HG03280 (cell line): ENCODE results near the gene LPIN1.
A peak's percentile ranks its signal among the peaks of the same experiment; 100 is the strongest.

Experiments used
- ATAC-seq: cut with Tn5 transposase; IDR thresholded peaks from one replicate; pipeline ENCODE4 v1.9.1; 2021; ENCODE audit warnings: mild to moderate bottlenecking, moderate library complexity; ENCODE audit not compliant: unreplicated experiment

Gene LPIN1

DNA sequence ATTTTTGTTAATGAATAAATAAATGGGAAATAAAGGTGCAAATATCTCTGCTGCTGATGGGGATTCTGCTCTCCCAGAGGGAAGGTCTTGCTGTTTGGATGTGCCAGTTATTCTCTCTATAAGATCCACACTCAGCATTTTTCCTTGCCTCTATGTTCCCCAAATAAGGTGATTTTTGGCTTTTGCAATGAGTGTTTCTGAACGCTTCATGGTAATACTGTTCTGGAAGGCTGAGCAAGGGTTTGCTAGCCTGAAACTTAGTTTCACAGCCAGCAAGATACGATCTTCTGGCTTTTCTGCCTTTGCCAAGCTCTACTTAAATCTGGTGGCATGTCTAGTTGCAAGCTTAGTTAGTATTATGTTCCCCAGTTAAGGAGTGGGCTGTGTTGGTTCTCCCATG, 114.6 kb downstream of the LPIN1 start:
- ATAC-seq, result no peak

DNA sequence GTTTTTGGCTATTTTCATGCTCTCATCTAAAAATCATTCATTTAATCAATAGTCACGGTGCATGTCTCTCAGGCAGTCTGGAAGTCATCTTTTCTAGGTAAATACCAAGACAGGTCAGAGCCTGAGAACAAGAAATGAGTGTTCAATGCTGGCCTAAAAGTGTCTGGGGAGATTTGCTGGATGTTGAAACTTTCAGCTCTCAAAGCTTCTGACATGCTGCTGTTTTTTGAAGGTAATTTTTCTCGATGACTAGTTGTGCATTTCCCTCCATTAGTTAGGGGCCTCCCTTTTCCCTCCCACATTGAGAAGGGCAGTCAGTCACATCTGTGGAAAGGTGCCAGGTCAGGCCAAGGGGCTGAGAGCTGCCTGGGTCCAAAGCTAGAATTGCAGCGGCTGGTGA, 115.6 kb downstream of the LPIN1 start:
- ATAC-seq, result no peak

DNA sequence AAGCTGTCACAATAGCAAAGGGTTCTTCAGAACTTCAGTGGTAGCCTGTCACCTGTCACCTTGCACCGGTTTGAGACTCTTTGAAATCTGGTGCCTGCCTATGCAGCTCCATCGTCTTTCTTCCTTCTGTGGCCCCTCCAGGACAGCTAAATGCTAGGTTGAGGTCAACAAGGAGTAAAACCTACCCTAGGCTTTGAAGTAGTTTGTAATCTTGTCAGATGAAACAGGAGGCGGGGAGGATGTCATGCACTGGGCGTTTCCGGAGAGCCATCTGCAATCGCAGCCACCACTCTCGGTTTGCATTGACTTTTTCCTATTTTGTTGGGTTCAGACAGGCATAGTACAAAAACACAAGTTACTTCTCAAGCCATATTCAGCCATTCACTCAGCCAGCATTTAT, 116.7 kb downstream of the LPIN1 start:
- no peak for ATAC-seq

DNA sequence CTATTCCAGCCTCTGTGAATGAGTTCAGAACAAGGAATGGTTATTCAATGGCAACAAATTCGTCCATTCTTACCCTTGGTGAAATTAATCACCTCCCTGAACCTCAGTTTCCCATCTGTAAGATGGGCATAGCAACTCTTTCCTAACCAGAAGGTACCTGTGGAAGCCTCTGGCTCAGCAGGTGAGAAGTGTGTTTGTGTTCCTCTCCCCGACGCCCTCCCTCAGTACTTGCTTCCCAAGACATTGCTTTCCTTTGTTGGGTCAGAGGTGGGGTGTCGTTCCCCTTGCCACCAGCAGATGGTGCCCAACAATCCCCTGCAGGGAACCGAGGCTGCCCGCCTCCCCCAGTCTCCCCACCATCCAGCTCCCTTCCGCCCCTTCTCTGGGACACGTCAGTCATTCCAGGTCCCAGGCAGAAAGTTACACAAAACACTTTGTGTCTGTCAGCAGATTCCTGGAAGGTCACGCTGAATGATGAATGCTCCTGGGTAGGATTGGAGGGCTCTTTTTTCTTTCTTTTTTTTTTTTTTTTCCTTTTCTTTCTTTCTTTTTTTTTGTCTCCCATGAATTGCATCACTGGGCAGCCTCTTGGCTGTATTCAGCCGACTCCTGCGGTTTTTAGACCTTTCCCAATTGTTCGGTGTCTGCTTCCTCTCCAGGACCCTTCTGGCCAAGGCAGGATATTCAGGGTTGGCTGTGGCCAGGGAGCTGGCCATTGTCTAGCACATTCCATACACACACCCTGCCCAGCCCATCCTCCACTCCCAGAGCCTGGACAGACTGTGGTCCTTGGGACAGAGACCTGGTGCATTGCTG, 117.3 kb downstream of the LPIN1 start:
- peak; percentile 54 for ATAC-seq

DNA sequence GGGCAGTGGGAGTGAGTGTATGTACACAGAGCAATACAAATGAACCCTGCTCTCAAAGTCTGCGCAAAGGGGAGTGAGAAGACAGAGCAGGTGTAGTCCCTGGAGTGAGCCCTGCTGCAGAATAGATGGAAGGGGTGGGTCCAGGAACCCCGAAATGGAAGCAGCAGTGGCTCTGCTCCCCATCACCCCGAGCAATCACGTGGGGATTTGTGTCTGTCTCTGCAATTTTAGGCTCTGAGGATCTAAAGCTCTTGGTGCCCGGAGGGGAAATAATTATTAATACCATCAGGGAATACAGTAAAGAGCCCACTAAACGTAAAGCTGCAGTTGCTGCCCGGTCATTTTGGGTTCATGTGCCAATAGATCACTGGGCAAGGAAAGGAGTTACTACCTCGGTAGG, 118.3 kb downstream of the LPIN1 start:
- no peak for ATAC-seq

DNA sequence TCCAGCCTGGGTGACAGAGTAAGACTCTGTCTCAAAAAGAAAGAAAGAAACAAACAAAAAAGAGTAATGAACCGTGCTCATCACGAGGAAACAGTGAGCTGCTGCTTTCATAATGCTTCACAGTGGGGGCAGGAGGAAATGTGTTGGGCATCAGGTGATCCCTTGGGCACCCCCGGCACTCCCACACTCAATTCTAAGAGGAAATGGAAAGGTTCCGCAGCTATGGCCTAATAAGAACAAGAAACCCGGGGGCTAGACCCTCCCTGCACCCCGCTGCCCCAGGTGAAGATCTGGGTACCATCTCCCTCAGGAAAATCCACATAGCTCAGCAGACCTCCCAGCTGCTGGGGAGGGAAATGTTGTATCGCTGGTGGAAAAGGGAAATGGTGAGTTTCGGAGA, 118.9 kb downstream of the LPIN1 start:
- no peak for ATAC-seq

DNA sequence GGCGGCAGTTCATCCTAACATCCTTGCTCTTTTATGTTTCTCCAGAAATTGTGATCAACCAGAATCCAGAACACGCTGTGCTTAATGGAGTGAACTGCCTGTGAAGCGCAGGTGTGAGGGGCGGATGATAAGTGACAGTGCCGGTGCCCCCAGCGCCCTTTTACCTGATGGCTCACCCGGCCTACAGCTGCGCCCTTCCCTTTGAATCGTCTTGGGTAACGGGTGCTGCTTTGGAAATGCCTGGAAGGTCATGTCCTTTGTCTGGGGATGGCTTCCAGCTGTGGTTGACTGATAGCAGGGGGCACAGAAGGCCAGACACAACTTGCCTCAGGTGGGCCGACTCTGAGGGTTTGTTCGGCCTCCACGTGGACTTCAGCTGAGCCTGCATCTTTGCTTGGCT, 119.4 kb downstream of the LPIN1 start:
- ATAC-seq, result no peak

DNA sequence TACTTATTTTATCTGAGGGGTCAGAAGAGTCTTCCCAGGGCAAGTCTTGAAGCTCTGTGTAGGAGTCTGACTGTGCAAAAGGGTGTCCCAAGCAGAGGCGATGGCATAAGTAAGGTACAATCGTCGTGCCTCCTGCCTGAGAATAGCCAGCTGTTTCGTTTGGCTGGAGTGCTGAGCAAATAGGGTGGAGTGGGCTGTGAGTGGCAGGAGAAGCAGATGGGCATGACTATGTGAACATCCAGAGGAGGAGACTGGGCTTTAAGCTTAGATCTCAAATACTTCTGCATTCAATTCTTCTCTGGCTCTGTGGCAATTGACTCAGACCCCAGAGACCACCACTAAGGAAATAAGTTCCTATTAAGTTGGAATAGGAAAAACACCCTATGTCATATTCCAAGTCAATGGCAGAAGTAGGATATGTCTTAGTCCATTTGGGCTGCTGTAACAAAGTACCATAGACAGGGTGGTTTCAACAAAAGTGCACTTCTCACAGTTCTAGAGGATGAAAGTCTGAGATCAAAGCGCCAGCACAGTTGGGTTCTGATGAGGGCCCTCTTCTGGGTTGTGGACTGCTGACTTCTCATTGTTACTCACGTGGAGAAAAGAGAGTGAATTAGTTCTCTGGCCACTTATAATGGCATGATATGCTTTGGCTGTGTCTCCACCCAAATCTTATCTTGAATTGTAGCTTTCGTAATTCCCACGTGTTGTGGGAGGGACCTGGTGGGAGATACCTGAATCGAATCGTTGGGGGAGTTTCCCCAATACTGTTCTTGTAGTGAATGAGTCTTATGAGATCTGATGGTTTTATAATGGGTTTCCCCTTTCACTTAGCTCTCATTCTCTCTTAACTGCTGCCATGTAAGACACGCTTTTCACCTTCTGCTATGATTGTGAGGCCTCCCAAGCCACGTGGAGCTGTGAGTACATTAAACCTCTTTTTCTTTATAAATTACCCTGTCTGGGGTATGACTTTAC, 120.2 kb downstream of the LPIN1 start:
- ATAC-seq, result peak; percentile 30

DNA sequence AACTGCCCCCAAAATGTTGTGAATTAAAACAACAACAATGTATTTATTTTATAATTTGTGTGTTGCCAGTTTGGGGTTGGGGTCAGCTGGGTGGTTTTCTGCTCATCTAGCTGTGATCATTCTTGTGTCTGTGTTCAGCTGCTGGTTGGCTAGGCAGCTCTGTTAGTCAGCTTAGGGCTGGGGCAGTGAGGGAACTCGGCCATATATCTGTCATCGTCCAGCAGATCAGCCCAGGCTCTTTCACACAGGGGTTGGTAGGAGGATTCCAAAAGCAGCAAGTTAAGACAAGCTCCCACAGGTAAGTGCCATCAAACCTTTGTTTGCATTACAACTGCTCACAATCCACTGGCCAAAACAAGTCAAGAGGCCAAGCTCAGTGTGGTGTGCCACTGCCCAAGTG, 121.5 kb downstream of the LPIN1 start:
- no peak for ATAC-seq

DNA sequence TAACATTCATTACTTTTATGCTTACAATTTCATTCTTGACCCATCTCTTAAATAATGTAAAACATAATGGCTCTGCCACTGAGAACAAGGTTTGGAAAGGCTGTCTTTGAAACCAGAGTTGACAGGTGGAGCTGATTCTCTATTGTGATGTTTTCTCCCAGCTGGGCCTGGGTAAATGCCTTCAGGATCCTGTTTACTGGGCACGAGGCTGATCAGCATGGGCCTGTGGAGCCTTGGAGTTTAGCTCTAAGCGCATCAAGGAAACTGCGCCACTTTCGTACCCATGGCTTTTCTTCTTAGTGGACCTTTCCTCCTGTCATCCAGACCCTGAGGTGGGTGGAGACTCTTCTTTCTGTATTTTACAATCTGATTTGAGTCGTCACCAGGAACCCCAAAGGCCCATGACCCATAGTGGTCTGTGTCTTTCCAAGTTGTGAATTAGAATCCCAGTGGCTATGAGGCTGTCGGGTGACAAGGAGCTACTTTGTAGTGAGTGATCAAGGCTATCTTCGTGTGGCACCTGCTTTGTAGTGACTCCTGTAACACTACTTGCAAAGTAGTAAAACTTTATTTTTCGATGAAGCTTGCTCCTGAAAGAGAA, 123.1 kb downstream of the LPIN1 start:
- ATAC-seq, result no peak

DNA sequence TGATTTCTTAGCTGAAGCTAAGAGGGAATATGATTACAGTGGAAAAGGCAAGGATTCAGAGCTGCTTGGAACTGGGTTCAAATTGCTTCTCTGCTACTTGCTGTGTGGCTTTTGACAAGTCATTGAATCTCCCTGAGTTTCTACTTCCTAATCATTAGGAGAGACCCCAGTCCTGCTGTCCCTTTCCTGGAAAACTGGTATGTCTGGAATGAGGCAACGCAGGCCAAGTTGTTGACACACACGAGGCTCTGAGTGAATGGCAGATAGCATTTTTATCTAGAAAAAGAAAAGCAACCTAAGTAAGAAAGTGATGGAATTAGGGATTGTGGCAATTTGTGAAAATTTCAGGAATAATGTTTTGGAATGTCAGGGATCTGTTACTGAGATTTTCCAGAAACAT, 123.6 kb downstream of the LPIN1 start:
- no peak for ATAC-seq

DNA sequence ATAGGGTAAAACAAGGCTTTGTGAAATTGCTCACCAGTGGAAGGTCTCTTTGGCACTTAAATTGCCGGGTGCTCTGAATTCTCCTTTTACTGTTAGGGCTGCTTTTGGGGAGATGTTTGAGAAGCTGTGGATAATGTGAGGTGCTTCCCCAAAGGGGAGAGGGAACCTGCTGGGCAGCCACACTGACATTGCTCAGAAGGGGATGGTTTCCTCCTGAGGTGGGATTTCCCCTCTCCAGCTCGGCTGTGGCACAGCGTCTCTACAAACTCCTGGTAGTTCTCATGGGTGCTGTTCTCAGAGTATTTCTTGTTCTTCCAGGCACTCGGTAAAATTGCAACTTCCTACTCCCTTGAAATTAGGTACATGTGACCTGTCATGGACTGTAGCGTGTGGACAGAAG, 124.2 kb downstream of the LPIN1 start:
- no peak for ATAC-seq

DNA sequence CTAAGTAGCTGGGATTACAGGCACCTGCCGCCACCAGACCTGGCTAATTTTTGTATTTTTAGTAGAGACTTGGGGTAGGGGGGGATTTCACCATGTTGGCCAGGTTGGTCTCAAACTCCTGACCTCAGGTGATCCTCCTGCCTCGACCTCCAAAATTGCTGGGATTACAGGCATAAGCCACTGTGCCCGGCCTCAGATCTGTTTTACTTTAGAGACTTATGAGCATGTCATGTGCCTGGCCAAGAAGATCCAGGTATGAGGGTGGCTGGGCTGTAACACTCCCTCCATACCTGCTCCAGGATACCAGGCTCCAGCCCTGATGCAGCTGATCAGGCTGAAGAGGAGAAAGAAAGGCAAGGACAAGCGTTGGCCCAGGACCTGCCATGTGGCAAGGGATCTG, 125.0 kb downstream of the LPIN1 start:
- no peak for ATAC-seq

DNA sequence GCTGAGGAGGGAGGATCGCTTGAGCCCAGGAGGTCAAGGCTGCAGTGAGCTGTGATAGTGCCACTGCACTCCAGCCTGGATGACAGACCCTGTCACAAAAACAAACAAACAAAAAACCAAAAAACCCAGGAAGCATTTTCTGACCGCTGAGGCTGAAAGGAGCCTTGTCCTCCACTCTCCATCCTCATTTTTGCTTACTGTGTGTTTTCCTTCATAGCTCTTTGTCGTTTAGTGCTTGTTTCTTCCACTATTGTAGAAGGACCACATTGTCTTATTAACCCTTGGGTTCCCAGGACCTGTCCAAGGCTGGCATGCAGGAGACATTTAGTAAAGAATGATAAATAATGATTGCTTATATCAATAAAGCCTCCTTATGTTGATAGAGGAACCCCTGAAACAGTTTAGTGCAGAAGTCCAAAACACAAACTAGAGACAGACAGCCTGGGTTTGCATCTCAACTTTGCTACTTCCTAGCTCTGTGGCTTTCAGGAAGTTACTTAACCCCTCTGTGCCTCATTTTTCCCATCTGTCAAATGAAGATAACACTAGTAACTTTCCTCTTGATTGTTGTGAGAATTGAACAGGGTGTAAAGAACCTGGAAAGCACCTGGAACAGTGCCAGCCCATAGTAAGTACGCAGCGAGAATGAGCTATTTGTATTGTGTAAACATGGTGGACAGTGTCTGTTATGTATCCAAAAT, 126.0 kb downstream of the LPIN1 start:
- no peak for ATAC-seq

DNA sequence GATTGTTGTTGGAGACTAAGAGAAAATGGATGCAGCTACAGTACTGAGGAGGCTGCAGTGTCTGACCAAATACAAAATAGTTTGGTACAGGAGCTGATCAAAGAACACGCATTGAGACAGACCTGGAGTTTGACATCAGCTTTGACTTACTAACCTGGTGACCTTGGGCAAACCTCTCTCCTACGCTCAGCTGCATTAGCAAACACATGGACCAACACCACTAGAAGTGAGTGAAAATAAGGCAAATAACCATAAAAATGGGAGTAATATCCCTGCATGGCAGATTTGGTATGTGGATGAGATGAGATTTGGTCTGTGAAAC, 126.5 kb downstream of the LPIN1 start:
- ATAC-seq, result no peak

DNA sequence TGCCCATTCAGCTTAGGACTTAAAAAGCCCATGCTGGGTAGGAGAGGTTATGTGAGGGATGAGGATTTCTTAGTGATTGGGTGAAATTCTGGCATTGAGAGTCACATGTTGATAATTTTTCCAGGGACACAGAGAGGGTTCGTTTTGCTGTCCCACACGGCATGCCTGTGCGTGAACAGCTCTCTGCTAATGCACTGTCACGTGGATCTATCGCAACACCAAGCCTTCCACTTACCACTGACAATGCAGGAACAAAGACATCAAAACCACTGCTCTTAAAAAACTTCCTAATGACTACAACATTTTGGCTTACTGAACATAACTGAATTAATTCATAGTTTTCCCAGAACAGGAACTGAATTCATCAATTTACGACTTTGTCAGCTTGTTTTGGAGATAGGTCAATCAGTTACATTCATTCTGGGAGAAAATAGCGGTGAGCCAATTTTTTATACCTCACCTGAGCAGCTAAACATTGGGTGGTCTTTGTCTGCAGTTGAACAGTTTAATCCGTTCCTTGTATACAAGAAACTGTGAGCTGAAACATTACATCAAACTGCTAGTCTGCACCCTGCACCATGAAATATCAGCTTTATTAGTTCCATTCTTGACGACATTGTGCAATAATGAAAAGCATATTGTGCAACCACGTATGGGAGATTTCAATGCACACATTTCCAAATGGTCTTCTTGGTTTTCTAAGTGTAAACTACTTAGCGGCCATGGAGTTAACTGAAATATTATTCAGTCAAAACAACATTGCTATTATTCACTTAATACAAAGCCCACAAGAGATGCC, 127.1 kb downstream of the LPIN1 start:
- no peak for ATAC-seq

DNA sequence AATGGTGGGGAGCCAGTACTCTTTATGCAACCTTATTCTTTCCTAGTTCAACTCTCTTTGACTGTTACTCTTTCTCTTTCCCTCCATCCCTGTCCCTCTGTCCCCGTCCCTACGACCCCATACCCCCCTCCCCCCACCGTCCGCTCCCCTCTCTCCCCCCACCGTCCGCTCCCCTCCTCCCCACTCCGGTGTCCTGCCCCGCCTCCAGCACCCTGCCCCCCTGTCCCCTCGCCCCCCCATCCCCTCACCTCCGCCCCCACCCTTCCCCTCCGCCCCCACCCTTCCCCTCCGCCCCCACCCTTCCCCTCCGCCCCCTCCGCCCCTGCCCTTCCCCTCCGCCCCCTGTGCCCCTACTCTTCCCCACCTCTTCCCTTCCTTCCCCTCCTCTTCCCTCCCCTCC, 128.4 kb downstream of the LPIN1 start:
- no peak for ATAC-seq

DNA sequence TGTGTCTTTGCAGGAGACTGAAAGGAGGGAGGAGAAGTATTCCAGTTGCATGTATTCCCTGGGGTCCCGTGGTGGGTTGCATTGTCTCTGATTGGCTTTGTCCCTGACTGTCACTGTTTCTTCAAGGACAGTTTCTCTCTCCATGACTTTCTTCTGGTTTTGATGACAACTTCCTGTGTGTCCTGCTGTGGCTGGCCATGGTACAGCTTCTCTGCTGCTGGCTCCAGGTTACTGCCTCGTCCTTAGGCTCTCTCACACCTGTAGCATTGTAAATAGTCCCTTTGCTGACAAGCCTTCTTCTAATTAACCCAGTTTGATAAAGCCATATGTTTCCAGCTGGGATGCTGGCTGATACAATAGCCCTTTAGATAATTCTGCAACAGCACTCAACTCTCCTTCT, 129.0 kb downstream of the LPIN1 start:
- ATAC-seq, result no peak

DNA sequence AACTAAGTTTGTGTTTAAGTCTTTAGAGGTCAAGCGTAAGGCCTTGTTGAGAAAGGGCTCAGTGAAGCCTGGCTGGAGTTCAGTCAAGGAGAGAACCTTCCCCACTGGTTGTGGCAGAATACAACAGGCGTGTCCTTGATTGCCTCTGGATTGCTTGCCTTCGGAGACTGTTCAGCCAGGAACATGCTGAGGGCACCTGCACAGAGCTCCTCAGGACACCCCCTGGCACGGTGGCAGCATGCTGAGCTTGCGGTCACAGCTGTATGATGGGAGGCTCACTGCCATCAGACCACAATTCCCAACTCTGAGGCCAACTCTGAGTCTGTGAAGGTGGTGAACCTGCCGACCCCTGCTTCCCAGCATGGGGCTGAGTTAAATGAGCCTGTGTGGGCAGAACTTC, 130.0 kb downstream of the LPIN1 start:
- ATAC-seq, result no peak

DNA sequence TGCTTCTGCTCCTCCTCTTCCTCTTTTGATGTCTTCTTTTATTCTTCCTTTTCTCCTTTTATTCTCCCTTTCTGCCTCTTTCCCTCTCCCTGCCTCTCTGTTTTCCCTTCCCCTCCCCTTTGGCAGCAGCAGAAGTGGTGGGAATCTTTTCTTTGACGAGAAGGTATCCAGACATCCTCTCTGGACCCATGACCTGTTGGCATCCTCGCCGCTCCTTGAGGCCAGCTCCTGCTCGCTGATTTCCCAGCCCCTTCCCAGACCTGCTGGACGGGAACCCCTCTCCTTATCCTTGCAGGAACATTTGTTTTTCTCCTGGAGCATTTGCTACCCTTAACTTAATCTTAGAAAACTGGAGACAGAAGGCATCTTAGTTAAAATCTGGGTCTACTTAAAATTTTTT, 130.5 kb downstream of the LPIN1 start:
- no peak for ATAC-seq
